Liver (tissue), 3 donors: ENCODE data around the gene SMG7.

ENCODE experiments used
- ATF3 ChIP-seq: IDR thresholded peaks from 2 replicates; pipeline ENCODE4 v1.6.1; 2016; ENCODE audit warnings: antibody characterized with exemption
- EGR1 ChIP-seq, 2 donors: IDR thresholded peaks; 2 replicates each; pipeline ENCODE4 v1.6.1; 2016 to 2018; ENCODE audit warnings: antibody characterized with exemption in 2 of 2, low read depth in 2 of 2
- FOXA1 ChIP-seq: IDR thresholded peaks from 2 replicates; pipeline ENCODE4 v1.6.1; 2016; ENCODE audit warnings: antibody characterized with exemption
- GABPA ChIP-seq, 2 donors: IDR thresholded peaks in 1 of 2; conservative IDR thresholded peaks in 1 of 2; 2 replicates each; pipeline ENCODE4 v1.6.1; 2016; ENCODE audit warnings: antibody characterized with exemption in 2 of 2, mild to moderate bottlenecking in 1 of 2, moderate library complexity in 1 of 2
- HNF4A ChIP-seq, 2 donors: conservative IDR thresholded peaks; 2 replicates each; pipeline ENCODE4 v1.6.1; 2016; ENCODE audit warnings: antibody characterized with exemption in 2 of 2, mild to moderate bottlenecking in 2 of 2
- HNF4G ChIP-seq: IDR thresholded peaks from 2 replicates; pipeline ENCODE4 v1.6.1; 2016; ENCODE audit warnings: antibody characterized with exemption
- MAX ChIP-seq: IDR thresholded peaks from 2 replicates; pipeline ENCODE4 v1.6.1; 2016; ENCODE audit warnings: antibody characterized with exemption
- RAD21 ChIP-seq, 2 donors: IDR thresholded peaks; 2 replicates each; pipeline ENCODE4 v1.6.1; 2016; ENCODE audit warnings: antibody characterized with exemption in 2 of 2, mild to moderate bottlenecking in 2 of 2
- REST ChIP-seq: IDR thresholded peaks from 2 replicates; pipeline ENCODE4 v1.6.1; 2016; ENCODE audit warnings: antibody characterized with exemption, mild to moderate bottlenecking
- SP1 ChIP-seq: IDR thresholded peaks from 2 replicates; pipeline ENCODE4 v1.6.1; 2018; ENCODE audit warnings: antibody characterized with exemption, mild to moderate bottlenecking
- TAF1 ChIP-seq: conservative IDR thresholded peaks from 2 replicates; pipeline ENCODE4 v1.6.1; 2016; ENCODE audit warnings: antibody characterized with exemption, mild to moderate bottlenecking
- ZBTB33 ChIP-seq: IDR thresholded peaks from 2 replicates; pipeline ENCODE4 v1.6.1; 2016; ENCODE audit warnings: antibody characterized with exemption
- TF ChIP-seq, protein P1 (sequence below): fragments of 150-350 bp; IDR thresholded peaks from 2 replicates; pipeline ENCODE4 v1.5.1; 2017; ENCODE audit warnings: improper control_type of control experiment, low read depth, low read length; ENCODE audit not compliant: missing input control
- donor health status: healthy.
- donor health status: healthy.

- TF ChIP-seq, protein P1, sequence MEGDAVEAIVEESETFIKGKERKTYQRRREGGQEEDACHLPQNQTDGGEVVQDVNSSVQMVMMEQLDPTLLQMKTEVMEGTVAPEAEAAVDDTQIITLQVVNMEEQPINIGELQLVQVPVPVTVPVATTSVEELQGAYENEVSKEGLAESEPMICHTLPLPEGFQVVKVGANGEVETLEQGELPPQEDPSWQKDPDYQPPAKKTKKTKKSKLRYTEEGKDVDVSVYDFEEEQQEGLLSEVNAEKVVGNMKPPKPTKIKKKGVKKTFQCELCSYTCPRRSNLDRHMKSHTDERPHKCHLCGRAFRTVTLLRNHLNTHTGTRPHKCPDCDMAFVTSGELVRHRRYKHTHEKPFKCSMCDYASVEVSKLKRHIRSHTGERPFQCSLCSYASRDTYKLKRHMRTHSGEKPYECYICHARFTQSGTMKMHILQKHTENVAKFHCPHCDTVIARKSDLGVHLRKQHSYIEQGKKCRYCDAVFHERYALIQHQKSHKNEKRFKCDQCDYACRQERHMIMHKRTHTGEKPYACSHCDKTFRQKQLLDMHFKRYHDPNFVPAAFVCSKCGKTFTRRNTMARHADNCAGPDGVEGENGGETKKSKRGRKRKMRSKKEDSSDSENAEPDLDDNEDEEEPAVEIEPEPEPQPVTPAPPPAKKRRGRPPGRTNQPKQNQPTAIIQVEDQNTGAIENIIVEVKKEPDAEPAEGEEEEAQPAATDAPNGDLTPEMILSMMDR: no peak
- TF ChIP-seq MAX: no peak
- no peak for TF ChIP-seq REST
- TF ChIP-seq TAF1: no peak
- no peak for TF ChIP-seq GABPA (IDR thresholded peaks at IDR 0.05 in 1 of 2, conservative IDR thresholded peaks at IDR 0.05 in 1 of 2)
- no peak for TF ChIP-seq EGR1 (IDR thresholded peaks at IDR 0.05; ENCODE audit: low read depth in 2 of 2)
- TF ChIP-seq RAD21 (IDR thresholded peaks at IDR 0.05): no peak
- no peak for TF ChIP-seq ZBTB33
- TF ChIP-seq HNF4A (conservative IDR thresholded peaks at IDR 0.05): no peak
- no peak for TF ChIP-seq FOXA1
- no peak for TF ChIP-seq SP1
- TF ChIP-seq HNF4G: no peak
- no peak for TF ChIP-seq ATF3
Measured at GRCh38 chr1:183554577-183554976, 82.3 kb downstream of the SMG7 start.
